Esophagus muscularis mucosa (tissue), 4 donors: Measurements from ENCODE around the gene VPS35L.

Experiments
- CTCF ChIP-seq, 3 experiments: fragments of 200-600 bp in 2 of 3; fragments of 450-650 bp in 1 of 3; sonication (generic) in 2 of 3; IDR thresholded peaks; one replicate each; pipeline ENCODE4 v1.5.1; 2017 to 2019; ENCODE audit warnings: antibody characterized with exemption in 3 of 3, mild to moderate bottlenecking in 2 of 3, moderate library complexity in 1 of 3
- EP300 ChIP-seq: sonication (generic); formaldehyde crosslinking; IDR thresholded peaks from one replicate; pipeline ENCODE4 v1.6.1; 2017; ENCODE audit warnings: antibody characterized with exemption
- POLR2A ChIP-seq: fragments of 450-650 bp; IDR thresholded peaks from one replicate; pipeline ENCODE4 v1.6.1; 2017; ENCODE audit warnings: antibody characterized with exemption, moderate library complexity, mild to moderate bottlenecking, low read depth
- POLR2AphosphoS5 ChIP-seq, 2 donors: sonication (generic); formaldehyde crosslinking; IDR thresholded peaks; one replicate each; pipeline ENCODE4 v1.6.1; 2017; ENCODE audit warnings: antibody characterized with exemption in 2 of 2

GRCh38 chr16:19710991-19711545, 155.6 kb downstream of the VPS35L start:
- TF ChIP-seq POLR2A (no peak), CTCF (IDR thresholded peaks at IDR 0.05) (no peak), POLR2AphosphoS5 (IDR thresholded peaks at IDR 0.05) (no peak), EP300 (no peak)
